Measurements from ENCODE around the gene PFDN1. TPM values are rescaled to one million over a fixed set of nuclear protein-coding genes. Genes with fewer than 3 reads are reported as not detected.
"Not testable (repeated sequence)": the region's sequence is repeated elsewhere in the genome, so short reads cannot be mapped to it uniquely, and the experiment has no call there.

Gene PFDN1
- total and polyA plus RNA-seq, 5 donors from 2014 or later, result 34.3 to 152 (median 109) TPM

- Histone ChIP-seq H3K4me1 (ENCODE audit: control insufficient read depth, insufficient read depth, low read length, poor library complexity, severe bottlenecking) (no peaks in the 10 kb centered on the region), H3K27ac (ENCODE audit: insufficient read depth, low read length, poor library complexity, severe bottlenecking) (no peak overlapping the region), H3K36me3 (ENCODE audit: control insufficient read depth, insufficient read depth, low read length) (no peaks in the 10 kb centered on the region), H3K9me3 (ENCODE audit: control insufficient read depth in 2 of 2, low read length in 2 of 2) (no peaks in the 10 kb centered on the region), H3K27me3 (ENCODE audit: control insufficient read depth, insufficient read depth, low read length) (no peaks in the 10 kb centered on the region), H3K4me3 (ENCODE audit: low read depth, low read length) (no peak overlapping the region)
- ATAC-seq (ENCODE audit: low read depth in 2 of 2) (no peak), DNase-seq (no peak)
- Mint-ChIP-seq H3K4me3 (no peak overlapping the region), H3K27me3 (no peaks in the 10 kb centered on the region), H3K4me1 (no peaks in the 10 kb centered on the region), H3K27ac (no peak overlapping the region), H3K9me3 (peaks cover 0 to 3% (median 0%) of the 10 kb centered on the region in 7 donors), H3K36me3 (peaks cover 6% of the 10 kb centered on the region)
Observed at GRCh38 chr5:140202078-140202477, 100.8 kb downstream of the PFDN1 start.

GRCh38 chr5:140198915-140199314 is 104.0 kb downstream of the PFDN1 start:
- H3K27me3 ChIP-seq (ENCODE audit: control insufficient read depth, insufficient read depth, low read length); H3K4me3 Mint-ChIP-seq; H3K9me3 Mint-ChIP-seq; ATAC-seq (ENCODE audit: low read depth in 2 of 2); H3K36me3 Mint-ChIP-seq; H3K27me3 Mint-ChIP-seq; H3K27ac ChIP-seq (ENCODE audit: insufficient read depth, low read length, poor library complexity, severe bottlenecking); H3K4me3 ChIP-seq (ENCODE audit: low read depth, low read length); H3K9me3 ChIP-seq (ENCODE audit: control insufficient read depth in 2 of 2, low read length in 2 of 2); H3K4me1 Mint-ChIP-seq; H3K27ac Mint-ChIP-seq; H3K36me3 ChIP-seq (ENCODE audit: control insufficient read depth, insufficient read depth, low read length); DNase-seq; H3K4me1 ChIP-seq (ENCODE audit: control insufficient read depth, insufficient read depth, low read length, poor library complexity, severe bottlenecking): not testable (repeated sequence)

GRCh38 chr5:140197023-140197422 is 105.9 kb downstream of the PFDN1 start:
- H3K4me3 Mint-ChIP-seq, result no peak overlapping the region
- no peak overlapping the region for H3K27ac Mint-ChIP-seq

GRCh38 chr5:140196115-140196814 is 106.6 kb downstream of the PFDN1 start:
- Histone ChIP-seq H3K4me3 (ENCODE audit: low read depth, low read length) (no peak overlapping the region), H3K4me1 (ENCODE audit: control insufficient read depth, insufficient read depth, low read length, poor library complexity, severe bottlenecking) (no peaks in the 10 kb centered on the region), H3K27me3 (ENCODE audit: control insufficient read depth, insufficient read depth, low read length) (no peaks in the 10 kb centered on the region), H3K9me3 (ENCODE audit: control insufficient read depth in 2 of 2, low read length in 2 of 2) (no peaks in the 10 kb centered on the region), H3K36me3 (ENCODE audit: control insufficient read depth, insufficient read depth, low read length) (no peaks in the 10 kb centered on the region), H3K27ac (ENCODE audit: insufficient read depth, low read length, poor library complexity, severe bottlenecking) (no peak overlapping the region)
- no peak overlapping the region for H3K4me3 Mint-ChIP-seq
- peaks cover 3% of the 10 kb centered on the region for H3K36me3 Mint-ChIP-seq
- no peak for DNase-seq
- H3K9me3 Mint-ChIP-seq, result peaks cover 0 to 3% (median 0%) of the 10 kb centered on the region in 7 donors
- no peak overlapping the region for H3K27ac Mint-ChIP-seq
- no peaks in the 10 kb centered on the region for H3K4me1 Mint-ChIP-seq
- ATAC-seq (ENCODE audit: low read depth in 2 of 2), result no peak
- no peaks in the 10 kb centered on the region for H3K27me3 Mint-ChIP-seq

More at GRCh38 chr5:140197023-140197422, 105.9 kb downstream of the PFDN1 start:
- Histone ChIP-seq H3K27ac (ENCODE audit: insufficient read depth, low read length, poor library complexity, severe bottlenecking) (no peak overlapping the region), H3K4me1 (ENCODE audit: control insufficient read depth, insufficient read depth, low read length, poor library complexity, severe bottlenecking) (no peaks in the 10 kb centered on the region), H3K4me3 (ENCODE audit: low read depth, low read length) (no peak overlapping the region), H3K36me3 (ENCODE audit: control insufficient read depth, insufficient read depth, low read length) (no peaks in the 10 kb centered on the region), H3K9me3 (ENCODE audit: control insufficient read depth in 2 of 2, low read length in 2 of 2) (no peaks in the 10 kb centered on the region), H3K27me3 (ENCODE audit: control insufficient read depth, insufficient read depth, low read length) (no peaks in the 10 kb centered on the region)
- DNase-seq, result no peak
- Mint-ChIP-seq H3K36me3 (peaks cover 3% of the 10 kb centered on the region), H3K27me3 (no peaks in the 10 kb centered on the region), H3K9me3 (peaks cover 0 to 3% (median 0%) of the 10 kb centered on the region in 7 donors), H3K4me1 (no peaks in the 10 kb centered on the region)
- ATAC-seq (ENCODE audit: low read depth in 2 of 2), result no peak

Other genes starting within 250 kb of the PFDN1 start
- gene PURA, start 189.0 kb downstream of the PFDN1 start, total RNA-seq, result 7.7 TPM
- gene PURA, start 189.0 kb downstream of the PFDN1 start, polyA plus RNA-seq, result 1 to 10 TPM; 2.3 to 4.1 (median 3.6) TPM
- gene IGIP, start 177.2 kb downstream of the PFDN1 start, total RNA-seq, result 2.3 TPM
- gene IGIP, start 177.2 kb downstream of the PFDN1 start, polyA plus RNA-seq, result under 1 TPM in 3 of 4 donors, not detected in 1; 0.06 to 0.33 (median 0.28) TPM
- 7.1 TPM for gene CYSTM1, start 127.9 kb downstream of the PFDN1 start, total RNA-seq
- gene CYSTM1, start 127.9 kb downstream of the PFDN1 start, polyA plus RNA-seq, result 10 to 100 TPM; 10.8 to 26.4 (median 15.1) TPM
- gene HBEGF, start 43.5 kb upstream of the PFDN1 start, total RNA-seq, result 0.47 TPM
- gene HBEGF, start 43.5 kb upstream of the PFDN1 start, polyA plus RNA-seq, result not detected
- gene SLC4A9, start 57.1 kb upstream of the PFDN1 start, total RNA-seq, result not detected
- not detected for gene SLC4A9, start 57.1 kb upstream of the PFDN1 start, polyA plus RNA-seq
- 227 TPM for gene ANKHD1, start 98.7 kb upstream of the PFDN1 start, total RNA-seq
- 10 to 100 TPM; 58.2 to 78.2 (median 64.6) TPM for gene ANKHD1, start 98.7 kb upstream of the PFDN1 start, polyA plus RNA-seq
- gene EIF4EBP3, start 244.6 kb upstream of the PFDN1 start, total RNA-seq, result 11.8 TPM
- 10 to 100 TPM; 28.4 to 44.7 (median 40.5) TPM for gene EIF4EBP3, start 244.6 kb upstream of the PFDN1 start, polyA plus RNA-seq